NCI-H187 treated with DMSO at 0.1 percent for 48 hours (cell line): Measurements from ENCODE around the gene LMO7.
"Not testable (repeated sequence)": the region's sequence is repeated elsewhere in the genome, so short reads cannot be mapped to it uniquely, and the experiment has no call there.

Experiments used
- DNase-seq: peaks from one replicate; lab custom pipeline; 2025; lab: John Stamatoyannopoulos, UW

LMO7 gene

DNA sequence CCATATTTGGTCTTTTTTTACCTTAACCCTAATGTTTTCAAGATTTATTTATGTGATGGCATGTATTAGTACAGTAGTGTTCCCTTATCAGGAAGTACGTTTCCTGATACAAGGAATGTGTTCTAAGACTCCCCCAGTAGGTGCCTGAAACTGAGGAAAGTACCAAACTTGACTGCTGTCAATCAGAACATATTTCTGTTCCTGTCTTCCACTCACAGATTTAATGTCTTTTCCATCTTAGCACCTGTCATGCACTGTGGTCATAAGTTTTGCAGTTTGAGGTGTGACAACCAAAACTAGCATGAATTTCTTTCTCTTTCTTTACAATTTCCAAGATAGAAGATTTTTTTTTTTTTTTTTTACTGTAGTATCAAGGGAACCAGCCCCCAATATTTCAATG lies 62.9 kb downstream of the LMO7 start:
- no peak for DNase-seq

DNA sequence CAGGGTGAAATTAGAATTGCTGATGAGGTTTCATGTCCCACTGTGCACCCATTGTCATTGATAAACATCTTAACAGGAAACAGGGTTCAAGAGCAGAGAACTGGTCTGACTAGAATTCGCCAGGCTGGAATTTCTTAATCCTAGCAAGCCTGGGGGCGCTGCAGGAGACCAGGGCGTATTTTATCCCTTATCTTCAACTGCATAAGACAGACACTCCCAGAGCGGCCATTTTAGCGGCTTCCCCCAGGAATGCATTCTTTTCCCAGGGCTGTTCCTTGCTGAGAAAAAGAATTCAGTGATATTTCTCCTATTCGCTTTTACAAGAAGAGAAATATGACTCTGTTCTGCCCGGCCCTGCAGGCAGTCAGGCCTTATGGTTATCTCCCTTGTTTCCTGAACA lies 63.6 kb downstream of the LMO7 start:
- DNase-seq: not testable (repeated sequence)

DNA sequence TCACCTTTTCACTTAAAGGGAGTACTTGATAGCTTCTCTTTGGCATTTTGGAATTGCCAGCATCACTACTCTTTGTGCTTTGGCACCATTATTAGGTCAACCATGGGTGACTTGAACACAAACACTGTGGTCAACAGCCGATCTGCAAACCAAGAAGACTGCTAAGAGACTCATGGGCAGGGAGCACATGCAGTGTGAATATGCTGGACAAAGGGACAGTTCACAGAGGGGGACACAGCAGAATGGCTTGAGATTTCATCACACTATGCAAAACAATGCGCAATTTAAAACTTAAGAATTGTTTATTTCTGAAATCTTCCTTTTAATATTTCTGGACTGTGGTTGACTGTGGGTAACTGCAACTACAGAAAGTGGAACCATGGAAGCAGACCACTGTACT lies 64.4 kb downstream of the LMO7 start:
- no peak for DNase-seq

DNA sequence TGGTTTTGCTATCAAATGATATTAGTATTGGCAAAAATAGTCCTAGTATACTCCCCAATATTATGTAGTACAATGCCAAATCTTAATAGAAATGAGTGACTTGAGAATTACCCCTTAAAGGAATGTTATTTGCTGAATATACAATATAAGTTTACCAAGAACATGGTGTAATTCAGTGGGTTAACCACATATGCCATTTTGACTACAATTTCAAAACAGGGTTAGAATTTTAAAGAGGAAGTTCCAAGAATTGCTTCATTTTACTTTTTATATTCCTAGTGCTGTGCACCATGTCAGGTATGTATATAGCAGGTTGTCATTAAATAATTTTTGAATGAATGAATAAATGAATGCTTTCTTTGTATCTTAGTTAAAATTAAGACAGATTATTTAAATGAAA lies 66.3 kb downstream of the LMO7 start:
- DNase-seq: no peak

DNA sequence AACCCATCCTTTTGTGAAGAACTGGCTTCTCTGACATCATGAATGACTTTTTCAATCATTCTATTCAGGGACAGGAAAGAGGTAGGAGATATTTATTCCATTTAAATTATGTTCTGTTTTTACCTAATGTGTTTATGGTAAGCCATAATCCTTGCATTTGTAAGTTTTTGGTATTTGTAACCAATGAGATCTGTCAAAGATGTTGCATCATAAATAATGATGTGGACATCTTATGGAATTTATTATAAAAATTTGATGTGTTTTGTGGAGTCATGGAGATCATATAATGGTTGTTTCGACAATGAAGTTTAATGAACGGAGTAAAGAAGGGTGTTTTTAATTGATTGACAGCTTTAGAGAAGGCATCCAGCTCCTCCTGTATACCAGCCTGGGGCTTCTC lies 67.6 kb downstream of the LMO7 start:
- DNase-seq: no peak

DNA sequence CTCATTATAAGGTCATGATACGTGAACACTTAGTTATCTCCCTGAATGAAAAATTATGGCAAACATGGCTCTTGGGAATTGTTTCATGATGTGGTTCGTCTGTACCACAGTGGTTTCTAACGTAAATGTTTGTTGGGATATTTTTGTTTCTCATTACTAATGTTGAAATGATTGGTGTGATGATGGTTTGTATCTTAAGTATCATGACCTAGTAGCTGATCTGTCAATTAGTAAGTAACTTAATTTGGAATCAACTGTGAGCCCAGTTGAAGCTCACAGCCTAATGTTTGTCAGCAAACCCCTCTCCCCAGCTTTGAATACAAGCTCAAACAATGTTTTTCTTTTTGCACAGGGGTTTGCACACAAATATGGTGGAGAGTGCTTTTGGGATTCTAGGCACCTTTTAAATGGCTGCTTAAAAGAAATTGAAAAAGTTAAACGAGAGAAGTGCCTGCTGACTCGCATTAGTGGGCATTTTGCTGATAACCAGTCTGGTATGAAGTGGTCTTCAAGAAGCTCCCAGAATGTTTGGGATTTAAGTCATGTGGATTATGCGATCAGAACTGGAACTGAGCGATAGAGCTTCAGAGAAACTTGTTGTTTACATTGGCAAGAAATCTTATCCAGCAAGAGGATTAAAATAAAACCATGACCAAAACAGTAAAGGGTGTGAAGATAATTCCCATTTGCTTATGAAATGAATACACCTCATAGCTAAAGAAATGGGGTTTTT lies 68.2 kb downstream of the LMO7 start:
- no peak for DNase-seq

DNA sequence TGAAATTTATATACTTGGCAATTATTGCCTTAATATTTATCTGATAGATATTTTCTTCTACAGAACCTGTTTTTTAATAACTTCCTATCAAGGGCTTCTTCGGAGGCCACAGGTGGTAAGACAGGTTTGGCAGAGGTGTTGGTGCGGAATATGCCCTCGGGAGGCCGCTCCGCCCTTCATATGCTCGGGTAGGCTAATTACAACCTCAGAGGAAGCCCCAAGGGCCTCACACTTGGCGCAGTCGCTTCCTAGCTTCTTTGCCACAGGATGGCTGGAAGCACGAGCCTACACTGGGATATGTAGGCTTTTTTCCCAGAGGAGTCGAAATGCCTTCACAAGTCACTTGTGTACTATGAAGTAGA lies 68.8 kb downstream of the LMO7 start:
- DNase-seq: no peak

DNA sequence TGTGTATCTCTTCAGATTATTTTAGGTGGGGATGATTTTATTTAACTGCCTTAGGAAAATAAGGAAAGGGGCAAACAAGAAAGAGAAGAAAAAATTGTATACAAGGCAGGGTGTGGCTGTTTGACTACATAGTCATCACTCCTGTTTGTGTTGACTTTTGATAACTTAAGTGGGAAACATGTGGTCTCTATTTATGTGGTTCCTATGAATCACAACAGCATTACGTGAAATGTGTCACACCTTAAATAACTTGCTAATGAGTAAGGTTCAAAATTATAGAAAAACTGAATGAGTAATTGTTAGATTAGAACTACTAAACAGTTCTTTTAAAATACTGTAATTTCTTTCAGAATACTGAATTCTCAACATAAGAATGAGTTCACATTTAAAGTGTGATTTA lies 69.3 kb downstream of the LMO7 start:
- DNase-seq: no peak

DNA sequence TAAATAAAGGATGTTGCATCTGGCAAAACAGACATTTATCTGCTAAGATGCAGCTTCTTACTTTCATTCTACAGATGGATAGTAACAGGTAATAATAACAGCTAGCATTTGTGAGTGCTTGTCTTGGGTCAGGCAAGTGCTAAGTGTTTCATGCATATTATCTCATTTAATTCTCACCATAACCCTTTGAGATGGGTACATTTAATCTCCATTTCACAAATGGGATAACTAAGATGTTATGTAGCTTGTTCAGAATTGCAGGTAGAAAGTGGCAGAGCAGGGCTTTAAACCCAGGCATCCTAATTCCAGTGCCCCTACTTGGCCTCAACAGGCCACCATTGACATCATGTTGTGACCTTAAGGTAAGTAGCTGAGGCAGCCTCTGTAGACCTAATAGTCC lies 69.8 kb downstream of the LMO7 start:
- no peak for DNase-seq

DNA sequence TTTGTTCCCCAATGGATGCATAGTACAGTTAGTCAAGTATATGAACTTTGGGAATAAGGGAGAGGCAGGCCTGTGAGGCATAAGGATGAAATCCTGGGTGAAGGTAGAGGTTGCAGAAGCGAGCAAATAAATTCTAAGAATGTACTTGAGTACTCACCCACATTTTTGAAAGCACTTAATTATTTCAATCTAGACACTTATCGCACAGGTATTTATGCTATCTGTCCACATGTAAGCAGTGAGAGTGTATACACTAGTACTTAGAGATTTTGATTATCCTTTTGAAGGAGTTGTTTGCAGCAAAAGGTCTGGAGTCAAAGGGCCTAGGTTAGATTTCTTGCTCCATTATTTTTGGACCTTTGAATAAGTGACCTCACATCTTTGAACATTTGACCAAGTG lies 77.7 kb downstream of the LMO7 start:
- DNase-seq: no peak

DNA sequence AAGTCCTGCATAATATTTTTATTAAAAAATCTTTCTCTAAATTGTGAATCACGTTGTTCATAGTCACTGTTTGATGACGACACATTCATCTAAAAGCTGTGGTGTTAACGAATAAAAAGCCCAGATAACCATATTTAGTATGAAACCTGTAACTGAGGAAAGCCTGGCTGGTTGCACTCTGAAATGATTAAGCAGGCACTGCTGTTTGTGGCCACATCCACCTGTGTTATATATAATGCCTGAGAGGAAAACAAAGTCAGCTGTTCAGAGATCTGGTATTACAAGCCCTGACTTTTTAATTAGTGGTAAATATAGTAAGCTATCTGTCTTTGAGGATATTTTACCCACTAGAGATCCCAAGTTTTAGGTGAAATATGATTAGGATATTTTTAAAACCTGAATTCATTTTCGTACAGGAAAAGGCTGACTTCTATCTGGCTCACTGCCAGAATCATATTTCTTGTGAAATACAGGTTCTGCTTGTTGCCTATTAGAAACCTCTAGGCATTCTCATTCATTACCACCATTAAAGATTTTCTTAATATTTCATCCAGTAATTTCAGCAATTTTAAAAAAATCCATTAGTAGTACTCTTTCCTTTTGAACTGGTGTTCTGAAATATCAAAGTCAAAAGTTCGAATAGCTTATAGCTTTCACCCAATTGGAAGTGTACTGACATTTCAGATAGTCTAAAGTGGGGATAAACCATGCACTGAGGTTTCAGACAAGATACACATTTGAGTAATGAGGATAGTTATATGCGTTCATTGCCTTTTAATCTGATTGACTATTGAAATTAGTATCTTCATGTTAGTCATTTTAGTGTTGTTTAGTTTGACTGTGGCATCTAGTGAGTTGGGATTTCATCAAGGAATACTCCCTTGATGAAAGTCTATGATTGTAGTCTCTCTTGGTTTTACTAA lies 79.7 kb downstream of the LMO7 start:
- DNase-seq: no peak

DNA sequence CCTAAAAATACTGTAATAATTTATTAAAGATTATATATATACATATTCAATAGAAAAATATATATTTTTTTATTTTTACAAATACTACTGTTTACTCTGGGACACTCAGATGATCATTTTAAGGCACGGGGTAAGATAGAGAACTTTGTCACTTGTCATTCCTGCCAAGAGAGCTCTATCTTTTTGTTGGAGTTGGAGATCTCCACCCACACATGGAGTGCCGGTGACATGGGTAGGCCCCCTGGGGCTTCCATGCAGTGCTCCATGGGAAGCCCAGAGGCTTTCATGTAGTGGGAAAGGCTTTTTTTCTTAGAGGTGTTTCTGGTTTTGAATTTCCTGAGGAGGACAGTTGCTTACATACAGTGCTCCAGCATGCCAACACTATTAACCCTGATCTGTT lies 81.4 kb downstream of the LMO7 start:
- no peak for DNase-seq

DNA sequence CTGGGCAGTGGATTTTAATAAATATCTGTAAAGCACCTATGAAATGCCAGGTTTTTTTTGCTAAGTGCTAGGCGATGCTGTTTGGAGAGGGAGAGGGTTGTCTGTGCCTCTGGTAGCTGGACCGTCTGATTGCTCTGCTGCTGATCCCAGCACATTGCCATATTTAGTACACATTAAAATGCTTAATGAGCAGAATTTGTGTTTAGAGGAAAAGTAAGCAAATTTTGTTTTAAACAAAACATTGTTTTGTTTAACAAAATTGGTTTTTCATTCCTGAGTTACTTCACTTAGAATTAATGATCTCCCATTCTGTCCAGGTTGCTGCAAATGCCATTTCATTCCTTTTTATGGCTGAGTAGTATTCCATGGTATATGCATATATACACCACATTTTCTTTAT lies 85.2 kb downstream of the LMO7 start:
- no peak for DNase-seq

DNA sequence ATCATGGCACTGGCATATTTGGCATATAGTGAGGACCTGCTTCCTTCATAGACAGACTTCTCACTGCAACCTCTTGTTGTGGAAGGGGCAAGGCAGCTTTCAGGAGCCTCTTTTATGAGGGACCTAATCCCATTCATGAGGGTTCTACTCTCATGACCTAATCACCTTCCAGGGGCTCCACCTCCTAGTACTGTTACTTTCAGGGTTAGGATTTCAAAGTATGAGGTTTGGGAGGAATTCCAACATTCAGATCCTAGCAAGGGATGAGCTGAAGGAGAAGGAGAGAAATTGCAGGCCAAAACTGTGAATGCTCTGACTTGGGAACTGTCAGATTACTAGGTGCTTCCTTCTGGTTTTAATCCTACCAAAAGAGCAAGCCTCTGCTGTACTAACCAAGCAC lies 87.8 kb downstream of the LMO7 start:
- no peak for DNase-seq

DNA sequence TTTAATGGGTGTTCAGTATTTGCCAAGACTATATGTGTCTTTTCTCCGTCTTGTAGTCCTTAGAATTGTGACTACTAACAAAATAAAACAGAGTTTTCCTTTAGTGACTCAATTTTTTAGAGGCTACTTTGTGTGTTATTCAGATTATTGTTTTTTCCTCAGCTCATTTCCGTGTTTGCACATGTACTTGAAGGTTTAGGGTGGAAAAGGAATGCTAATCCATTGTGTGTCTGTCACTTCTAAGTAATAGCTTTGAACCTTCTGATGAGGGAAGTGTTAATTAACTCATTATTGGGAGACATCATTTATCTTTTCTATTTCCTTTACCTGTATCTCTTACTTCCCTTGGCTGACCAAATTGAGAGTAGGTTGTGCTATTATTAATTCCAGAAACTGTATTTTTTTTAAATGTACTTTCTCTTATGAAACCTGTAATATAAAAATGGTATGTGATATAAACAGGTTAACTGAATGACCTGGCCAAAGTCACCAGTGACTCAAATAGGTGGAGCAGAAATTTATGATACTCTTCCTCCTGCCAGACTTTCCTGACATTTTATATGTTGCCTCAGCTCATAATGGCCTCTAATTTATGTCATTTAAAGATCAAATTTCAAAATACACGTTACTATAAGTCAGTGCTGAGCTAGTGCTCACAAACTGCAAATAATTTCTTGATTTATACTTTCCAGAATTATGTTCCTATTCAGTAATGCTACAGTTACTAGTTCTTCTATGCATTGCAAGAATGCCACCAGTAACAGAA lies 88.8 kb downstream of the LMO7 start:
- DNase-seq: no peak

DNA sequence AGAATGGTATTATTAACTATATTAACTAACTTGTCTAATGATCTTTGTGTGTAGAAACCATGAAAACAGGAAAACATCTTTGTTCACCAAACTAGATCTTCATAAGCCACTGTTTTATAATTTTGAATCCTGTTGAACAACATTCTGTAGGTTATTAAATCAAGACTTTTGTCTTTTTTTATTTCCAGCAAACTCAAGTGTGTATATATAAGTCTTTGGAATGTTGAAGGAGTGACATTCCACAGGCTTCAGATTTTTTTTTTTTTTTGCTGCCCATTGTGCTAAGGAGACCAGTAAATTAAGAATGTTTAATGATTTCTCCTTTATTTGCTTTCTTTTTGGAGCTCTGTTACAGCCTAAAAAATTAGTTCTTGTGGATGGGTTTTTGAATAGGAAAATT lies 89.6 kb downstream of the LMO7 start:
- no peak for DNase-seq

DNA sequence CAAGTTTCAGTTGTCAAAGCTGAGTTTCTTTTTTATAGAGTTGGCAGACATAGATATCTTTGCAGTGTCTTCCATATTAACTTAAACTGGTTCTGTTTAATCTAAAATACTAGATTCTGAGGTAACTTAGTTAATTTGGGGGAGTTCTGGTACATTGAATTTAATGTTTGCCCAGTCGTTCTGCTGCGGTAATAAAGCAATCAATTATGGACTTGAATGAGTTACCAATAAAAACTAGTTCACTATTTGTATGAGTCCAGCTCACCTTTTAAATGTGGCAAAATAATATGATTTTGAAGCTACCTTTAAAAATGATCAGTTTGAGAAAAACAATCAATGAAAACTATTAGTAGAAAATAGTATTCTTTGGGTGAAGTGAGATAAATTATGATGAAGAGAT lies 90.2 kb downstream of the LMO7 start:
- DNase-seq: no peak

DNA sequence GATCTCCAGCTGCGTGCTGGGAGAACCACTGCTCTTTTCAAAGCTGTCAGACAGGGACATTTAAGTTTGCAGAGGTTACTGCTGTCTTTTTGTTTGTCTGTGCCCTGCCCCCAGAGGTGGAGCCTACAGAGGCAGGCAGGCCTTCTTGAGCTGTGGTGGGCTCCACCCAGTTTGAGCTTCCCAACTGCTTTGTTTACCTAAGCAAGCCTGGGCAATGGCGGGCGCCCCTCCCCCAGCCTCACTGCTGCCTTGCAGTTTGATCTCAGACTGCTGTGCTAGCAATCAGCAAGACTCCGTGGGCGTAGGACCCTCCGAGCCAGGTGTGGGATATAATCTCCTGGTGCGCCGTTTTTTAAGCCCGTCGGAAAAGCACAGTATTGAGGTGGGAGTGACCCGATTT lies 97.0 kb downstream of the LMO7 start:
- DNase-seq: not testable (repeated sequence)

DNA sequence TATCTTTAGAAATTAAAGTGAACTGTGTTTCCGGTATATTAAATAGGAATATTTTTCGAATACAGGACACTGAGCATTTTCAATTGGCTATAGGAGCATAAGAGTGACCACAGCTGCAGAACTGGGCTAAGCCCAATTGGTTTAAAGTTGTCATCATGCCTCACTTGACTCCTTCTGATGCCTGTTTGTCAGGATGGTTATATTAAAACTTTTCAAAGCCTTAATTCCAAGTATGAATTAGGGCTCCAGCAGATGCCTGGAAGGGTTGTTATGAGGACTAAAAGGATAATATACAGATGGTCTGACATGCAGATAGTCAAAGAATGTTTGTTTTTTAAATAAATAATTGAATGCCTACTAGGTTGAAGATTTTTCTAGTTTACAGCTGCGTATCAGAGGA lies 100.0 kb downstream of the LMO7 start:
- DNase-seq: no peak

DNA sequence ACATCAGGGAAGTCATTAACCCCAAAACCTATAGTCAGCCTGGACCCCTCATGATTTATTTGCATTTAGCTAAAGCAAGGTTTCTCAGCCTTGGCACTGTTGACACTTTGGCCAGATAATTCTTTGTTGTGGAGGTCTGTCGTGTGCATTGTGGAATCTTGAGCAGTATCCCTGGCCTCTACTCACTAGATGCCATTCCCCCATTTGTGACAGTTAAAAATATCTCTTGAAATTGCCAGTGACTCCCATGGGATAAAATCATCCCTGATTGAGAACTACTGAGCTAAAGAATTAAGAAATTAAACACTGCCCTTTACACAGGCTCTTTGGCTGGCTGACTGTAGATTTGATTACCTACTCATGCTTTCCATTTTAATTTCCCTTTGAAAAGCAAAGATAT lies 102.7 kb downstream of the LMO7 start:
- DNase-seq: no peak

DNA sequence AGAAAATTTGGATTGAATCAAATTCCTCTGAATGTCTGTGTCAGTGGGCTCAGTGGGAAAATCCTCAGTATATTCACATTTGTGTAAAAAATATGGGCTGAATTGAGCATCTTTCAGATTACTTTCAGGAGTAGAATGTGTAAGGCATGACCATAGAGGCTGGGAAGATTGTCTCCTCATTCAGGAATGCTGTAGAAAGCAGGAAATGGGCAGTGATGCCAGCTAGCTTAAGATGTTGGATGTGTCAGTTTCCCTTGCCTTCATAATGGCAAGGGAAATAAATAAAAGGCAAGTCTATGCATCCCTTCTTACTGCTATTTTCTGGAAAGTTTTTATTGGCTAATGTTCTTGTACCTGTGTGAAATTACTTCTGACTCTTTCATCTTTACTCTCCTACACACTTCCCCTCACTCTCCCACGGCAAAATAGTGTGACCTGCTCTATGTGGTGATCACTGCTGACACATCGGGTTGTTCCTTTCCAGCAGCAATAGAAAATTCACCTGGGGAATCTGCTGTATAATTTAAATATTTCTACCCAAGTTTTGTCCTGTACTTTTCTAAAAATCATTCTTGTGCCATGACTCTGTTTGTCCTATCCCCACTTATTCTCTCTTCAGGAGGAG lies 103.2 kb downstream of the LMO7 start:
- no peak for DNase-seq

DNA sequence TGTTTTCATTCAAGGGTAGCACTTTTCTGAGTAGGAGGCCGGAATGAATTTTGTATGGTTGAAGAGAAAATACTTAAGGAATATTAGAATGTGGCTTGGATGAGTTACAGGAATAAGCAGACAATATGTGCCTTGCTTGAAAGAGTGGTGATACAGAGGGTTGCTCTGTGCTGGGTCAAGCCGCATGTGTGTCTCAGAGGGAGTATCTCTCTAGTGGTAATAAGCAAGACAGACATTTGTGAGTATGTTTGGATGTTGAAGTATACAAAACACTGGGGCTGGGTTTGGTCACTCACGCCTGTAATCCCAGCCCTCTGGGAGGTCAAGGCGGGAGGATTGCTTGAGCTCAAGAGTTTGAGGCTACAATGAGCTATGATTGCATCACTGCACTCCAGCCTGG lies 103.9 kb downstream of the LMO7 start:
- no peak for DNase-seq
